Hepatocyte (in vitro differentiated cells): ENCODE data around the gene MED17.

Source experiments
- EZH2 ChIP-seq: fragments of 200-600 bp; sonication (generic); IDR thresholded peaks from 2 replicates; pipeline ENCODE4 v1.6.1; 2016; ENCODE audit warnings: antibody characterized with exemption, mild to moderate bottlenecking, borderline replicate concordance
- EZH2phosphoT487 ChIP-seq: fragments of 200-600 bp; sonication (generic); IDR thresholded peaks from one replicate; pipeline ENCODE4 v1.6.1; 2018; ENCODE audit warnings: antibody characterized with exemption, mild to moderate bottlenecking, low read depth, moderate library complexity; ENCODE audit not compliant: unreplicated experiment, severe bottlenecking
- TF ChIP-seq, protein P1 (sequence below): fragments of 200-600 bp; sonication (generic); IDR thresholded peaks from 2 replicates; pipeline ENCODE4 v1.5.1; 2016; ENCODE audit warnings: antibody characterized with exemption, mild to moderate bottlenecking; ENCODE audit not compliant: poor library complexity

DNA sequence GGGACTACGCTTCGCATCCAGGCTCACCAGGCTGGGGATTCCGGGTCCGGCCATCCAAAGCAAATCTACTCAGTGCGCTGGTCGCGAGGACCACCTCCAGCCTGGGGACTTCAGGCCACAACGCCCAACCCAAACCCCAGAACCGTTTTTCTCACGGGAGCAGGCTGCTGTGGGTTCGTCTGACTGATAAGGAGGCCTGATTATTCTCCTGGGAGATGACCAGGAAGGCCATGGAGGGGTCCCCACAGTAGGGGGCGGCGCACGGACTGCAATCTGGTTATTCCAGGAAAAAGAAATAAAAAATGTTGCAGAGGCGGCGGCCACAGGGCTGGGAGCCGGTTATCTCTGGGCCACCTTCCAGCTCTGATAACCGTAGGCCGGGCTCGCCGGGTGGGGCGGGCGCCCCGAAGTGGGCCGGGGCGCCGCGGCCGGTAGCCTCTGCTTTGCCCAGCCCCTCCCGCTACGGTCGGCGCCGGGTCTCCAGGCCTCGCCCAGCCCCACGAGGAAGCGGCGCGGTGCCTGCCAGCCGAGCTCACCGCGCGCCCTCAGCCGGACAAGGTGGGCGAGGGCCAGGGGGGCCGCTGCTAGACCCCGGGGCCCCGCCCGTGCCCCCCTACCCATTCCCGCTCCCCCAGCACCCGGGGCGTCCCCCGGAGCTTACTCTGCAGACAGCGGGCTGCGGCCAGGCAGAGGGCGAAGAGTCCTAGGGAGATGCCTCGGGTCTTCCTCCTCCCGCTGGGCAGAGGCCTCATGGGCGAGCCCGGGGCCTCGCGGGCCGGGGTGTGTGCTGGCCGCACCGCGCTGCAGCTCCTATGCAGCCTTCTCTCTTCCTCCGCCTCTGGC is 65.9 kb downstream of the MED17 start:
- TF ChIP-seq, protein P1, sequence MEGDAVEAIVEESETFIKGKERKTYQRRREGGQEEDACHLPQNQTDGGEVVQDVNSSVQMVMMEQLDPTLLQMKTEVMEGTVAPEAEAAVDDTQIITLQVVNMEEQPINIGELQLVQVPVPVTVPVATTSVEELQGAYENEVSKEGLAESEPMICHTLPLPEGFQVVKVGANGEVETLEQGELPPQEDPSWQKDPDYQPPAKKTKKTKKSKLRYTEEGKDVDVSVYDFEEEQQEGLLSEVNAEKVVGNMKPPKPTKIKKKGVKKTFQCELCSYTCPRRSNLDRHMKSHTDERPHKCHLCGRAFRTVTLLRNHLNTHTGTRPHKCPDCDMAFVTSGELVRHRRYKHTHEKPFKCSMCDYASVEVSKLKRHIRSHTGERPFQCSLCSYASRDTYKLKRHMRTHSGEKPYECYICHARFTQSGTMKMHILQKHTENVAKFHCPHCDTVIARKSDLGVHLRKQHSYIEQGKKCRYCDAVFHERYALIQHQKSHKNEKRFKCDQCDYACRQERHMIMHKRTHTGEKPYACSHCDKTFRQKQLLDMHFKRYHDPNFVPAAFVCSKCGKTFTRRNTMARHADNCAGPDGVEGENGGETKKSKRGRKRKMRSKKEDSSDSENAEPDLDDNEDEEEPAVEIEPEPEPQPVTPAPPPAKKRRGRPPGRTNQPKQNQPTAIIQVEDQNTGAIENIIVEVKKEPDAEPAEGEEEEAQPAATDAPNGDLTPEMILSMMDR = no peak
- TF ChIP-seq EZH2 (no peak), EZH2phosphoT487 (no peak)
